DOHH2 (cell line): ENCODE data around the gene CYP26C1.
"Not testable (repeated sequence)": the region's sequence is repeated elsewhere in the genome, so short reads cannot be mapped to it uniquely, and the experiment has no call there.

Experiments used
- H3F3A ChIP-seq: fragments of 200-600 bp; sonication (generic), shearing (Covaris generic); 2 replicates; pipeline ENCODE4 v1.6.0; 2016; ENCODE audit warnings: antibody characterized with exemption, mild to moderate bottlenecking; ENCODE audit not compliant: control insufficient read depth, insufficient read depth
- H3K27ac ChIP-seq: fragments of 200-600 bp; sonication (generic); 2 replicates; pipeline ENCODE4 v1.5.1; 2014; ENCODE audit warnings: low read depth, mild to moderate bottlenecking, low read length, moderate library complexity
- H3K27me3 ChIP-seq: fragments of 200-600 bp; sonication (generic); 2 replicates; pipeline ENCODE4 v1.6.1; 2014; ENCODE audit warnings: mild to moderate bottlenecking, low read length, mixed read lengths; ENCODE audit not compliant: control insufficient read depth
- H3K36me3 ChIP-seq: fragments of 200-600 bp; sonication (generic); 2 replicates; pipeline ENCODE4 v1.6.1; 2014; ENCODE audit warnings: mild to moderate bottlenecking, low read length, moderate library complexity, mixed read lengths; ENCODE audit not compliant: control insufficient read depth
- H3K4me1 ChIP-seq: fragments of 200-600 bp; sonication (generic); 2 replicates; pipeline ENCODE4 v1.6.1; 2014; ENCODE audit warnings: mild to moderate bottlenecking, low read length, mixed read lengths; ENCODE audit not compliant: control insufficient read depth
- H3K4me2 ChIP-seq: fragments of 200-600 bp; sonication (generic); 2 replicates; pipeline ENCODE4 v1.6.0; 2014; ENCODE audit warnings: mild to moderate bottlenecking, low read length, moderate library complexity
- H3K4me3 ChIP-seq: fragments of 200-600 bp; sonication (generic); 2 replicates; pipeline ENCODE4 v1.5.1; 2014; ENCODE audit warnings: mild to moderate bottlenecking, low read length, mixed read lengths
- H3K79me2 ChIP-seq: fragments of 200-600 bp; sonication (generic); 2 replicates; pipeline ENCODE4 v1.6.1; 2014; ENCODE audit warnings: mild to moderate bottlenecking, low read length, mixed read lengths; ENCODE audit not compliant: control insufficient read depth
- H3K9me2 ChIP-seq: fragments of 200-600 bp; sonication (generic); replicated peaks from 2 replicates; pipeline ENCODE4 v1.6.1; 2014; ENCODE audit warnings: mild to moderate bottlenecking, low read length, mixed read lengths; ENCODE audit not compliant: control insufficient read depth
- H3K9me3 ChIP-seq: fragments of 200-600 bp; sonication (generic); 2 replicates; pipeline ENCODE4 v1.6.1; 2014; ENCODE audit warnings: antibody characterized with exemption, low read length, mixed read lengths; ENCODE audit not compliant: control insufficient read depth, insufficient read depth
- H4K20me1 ChIP-seq: fragments of 200-600 bp; sonication (generic); 2 replicates; pipeline ENCODE4 v1.6.0; 2014; ENCODE audit warnings: low read depth, mild to moderate bottlenecking, antibody characterized with exemption, low read length, moderate library complexity; ENCODE audit not compliant: control insufficient read depth, insufficient read depth
- CTCF ChIP-seq: fragments of 200-600 bp; sonication (generic); IDR thresholded peaks from one replicate; pipeline ENCODE4 v1.5.1; 2014; ENCODE audit warnings: antibody characterized with exemption, mild to moderate bottlenecking, low read depth, low read length; ENCODE audit not compliant: poor library complexity, severe bottlenecking
- EZH2phosphoT487 ChIP-seq: fragments of 200-600 bp; sonication (generic); IDR thresholded peaks from 2 replicates; pipeline ENCODE4 v1.6.1; 2017; ENCODE audit warnings: borderline replicate concordance, mild to moderate bottlenecking, antibody characterized with exemption, low read length, moderate library complexity, mixed read lengths

The CYP26C1 gene

GRCh38 chr10:93099670-93100069 is 39.1 kb downstream of the CYP26C1 start:
- no peaks in the 10 kb centered on the region for H3K27me3 ChIP-seq
- no peak overlapping the region for H3K4me2 ChIP-seq
- no peaks in the 10 kb centered on the region for H3K36me3 ChIP-seq
- H3K27ac ChIP-seq = no peak overlapping the region
- no peaks in the 10 kb centered on the region for H3K4me1 ChIP-seq
- H3K79me2 ChIP-seq = no peaks in the 10 kb centered on the region
- H3K9me3 ChIP-seq = peaks cover 5% of the 10 kb centered on the region; the same call in 1 of the 2 replicates
- H3F3A ChIP-seq = no peaks in the 10 kb centered on the region
- H4K20me1 ChIP-seq = no peaks in the 10 kb centered on the region
- H3K4me3 ChIP-seq = no peak overlapping the region
- no peaks in the 10 kb centered on the region for H3K9me2 ChIP-seq
- TF ChIP-seq EZH2phosphoT487 = no peak
- TF ChIP-seq CTCF = no peak

GRCh38 chr10:93101148-93101547 is 40.5 kb downstream of the CYP26C1 start:
- not testable (repeated sequence) for H3K27me3 ChIP-seq, H3K4me1 ChIP-seq, H3K9me2 ChIP-seq, H3K79me2 ChIP-seq, H3F3A ChIP-seq, H4K20me1 ChIP-seq, H3K4me2 ChIP-seq, H3K27ac ChIP-seq, H3K9me3 ChIP-seq, H3K4me3 ChIP-seq, H3K36me3 ChIP-seq

- Histone ChIP-seq H3K79me2 (no peaks in the 10 kb centered on the region), H3K9me2 (no peaks in the 10 kb centered on the region), H3K4me2 (no peak overlapping the region), H3K4me1 (peaks cover 10% of the 10 kb centered on the region), H3K27ac (no peak overlapping the region), H3K9me3 (peaks cover 5% of the 10 kb centered on the region; the same call in 1 of the 2 replicates), H3K36me3 (no peaks in the 10 kb centered on the region), H3F3A (no peaks in the 10 kb centered on the region), H3K4me3 (no peak overlapping the region), H4K20me1 (no peaks in the 10 kb centered on the region), H3K27me3 (no peaks in the 10 kb centered on the region)
- TF ChIP-seq EZH2phosphoT487 (no peak), CTCF (no peak)
These were observed 43.4 kb downstream of the CYP26C1 start for GRCh38 chr10:93103953-93104352.

GRCh38 chr10:93106631-93107072 is 46.1 kb downstream of the CYP26C1 start:
- TF ChIP-seq EZH2phosphoT487 (no peak), CTCF (no peak)
- H3K4me1 ChIP-seq = peaks cover 35% of the 10 kb centered on the region
- H3K9me2 ChIP-seq = no peaks in the 10 kb centered on the region
- H3K79me2 ChIP-seq = no peaks in the 10 kb centered on the region
- no peak overlapping the region for H3K4me3 ChIP-seq
- no peak overlapping the region for H3K27ac ChIP-seq
- H3F3A ChIP-seq = 0 out of 2 replicates have a peak, but pooled peaks cover 2% of the 10 kb centered on the region
- no peak overlapping the region for H3K4me2 ChIP-seq
- H3K27me3 ChIP-seq = no peaks in the 10 kb centered on the region
- no peaks in the 10 kb centered on the region for H3K36me3 ChIP-seq
- no peaks in the 10 kb centered on the region for H4K20me1 ChIP-seq
- H3K9me3 ChIP-seq = peaks cover 5% of the 10 kb centered on the region; the same call in 1 of the 2 replicates
